VCaP (cell line): ENCODE data around the gene TWIST1.

Experiments
- H3K27ac ChIP-seq: fragments of 450-650 bp; 2 replicates; pipeline ENCODE4 v1.5.1; 2017
- TF ChIP-seq, protein P1 (sequence below): fragments of 450-650 bp; conservative IDR thresholded peaks from 2 replicates; pipeline ENCODE4 v1.5.1; 2017; ENCODE audit warnings: mild to moderate bottlenecking, moderate library complexity

The TWIST1 gene

DNA sequence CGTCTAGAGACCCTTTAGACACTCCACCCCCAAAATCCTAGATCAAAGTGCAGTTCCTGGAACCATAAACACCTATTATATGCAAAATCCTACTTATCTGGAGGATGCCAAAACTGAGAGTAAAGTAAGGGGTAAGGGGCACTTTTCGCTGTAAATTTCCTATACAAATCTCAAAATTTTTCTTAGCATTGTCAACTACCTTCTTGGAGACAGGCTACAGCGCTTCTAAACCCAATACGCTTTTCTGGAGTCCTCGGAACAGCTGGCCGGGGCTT lies 10.4 kb downstream of the TWIST1 start:
- H3K27ac ChIP-seq, result no peak overlapping the region
- TF ChIP-seq, protein P1, sequence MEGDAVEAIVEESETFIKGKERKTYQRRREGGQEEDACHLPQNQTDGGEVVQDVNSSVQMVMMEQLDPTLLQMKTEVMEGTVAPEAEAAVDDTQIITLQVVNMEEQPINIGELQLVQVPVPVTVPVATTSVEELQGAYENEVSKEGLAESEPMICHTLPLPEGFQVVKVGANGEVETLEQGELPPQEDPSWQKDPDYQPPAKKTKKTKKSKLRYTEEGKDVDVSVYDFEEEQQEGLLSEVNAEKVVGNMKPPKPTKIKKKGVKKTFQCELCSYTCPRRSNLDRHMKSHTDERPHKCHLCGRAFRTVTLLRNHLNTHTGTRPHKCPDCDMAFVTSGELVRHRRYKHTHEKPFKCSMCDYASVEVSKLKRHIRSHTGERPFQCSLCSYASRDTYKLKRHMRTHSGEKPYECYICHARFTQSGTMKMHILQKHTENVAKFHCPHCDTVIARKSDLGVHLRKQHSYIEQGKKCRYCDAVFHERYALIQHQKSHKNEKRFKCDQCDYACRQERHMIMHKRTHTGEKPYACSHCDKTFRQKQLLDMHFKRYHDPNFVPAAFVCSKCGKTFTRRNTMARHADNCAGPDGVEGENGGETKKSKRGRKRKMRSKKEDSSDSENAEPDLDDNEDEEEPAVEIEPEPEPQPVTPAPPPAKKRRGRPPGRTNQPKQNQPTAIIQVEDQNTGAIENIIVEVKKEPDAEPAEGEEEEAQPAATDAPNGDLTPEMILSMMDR, result no peak

DNA sequence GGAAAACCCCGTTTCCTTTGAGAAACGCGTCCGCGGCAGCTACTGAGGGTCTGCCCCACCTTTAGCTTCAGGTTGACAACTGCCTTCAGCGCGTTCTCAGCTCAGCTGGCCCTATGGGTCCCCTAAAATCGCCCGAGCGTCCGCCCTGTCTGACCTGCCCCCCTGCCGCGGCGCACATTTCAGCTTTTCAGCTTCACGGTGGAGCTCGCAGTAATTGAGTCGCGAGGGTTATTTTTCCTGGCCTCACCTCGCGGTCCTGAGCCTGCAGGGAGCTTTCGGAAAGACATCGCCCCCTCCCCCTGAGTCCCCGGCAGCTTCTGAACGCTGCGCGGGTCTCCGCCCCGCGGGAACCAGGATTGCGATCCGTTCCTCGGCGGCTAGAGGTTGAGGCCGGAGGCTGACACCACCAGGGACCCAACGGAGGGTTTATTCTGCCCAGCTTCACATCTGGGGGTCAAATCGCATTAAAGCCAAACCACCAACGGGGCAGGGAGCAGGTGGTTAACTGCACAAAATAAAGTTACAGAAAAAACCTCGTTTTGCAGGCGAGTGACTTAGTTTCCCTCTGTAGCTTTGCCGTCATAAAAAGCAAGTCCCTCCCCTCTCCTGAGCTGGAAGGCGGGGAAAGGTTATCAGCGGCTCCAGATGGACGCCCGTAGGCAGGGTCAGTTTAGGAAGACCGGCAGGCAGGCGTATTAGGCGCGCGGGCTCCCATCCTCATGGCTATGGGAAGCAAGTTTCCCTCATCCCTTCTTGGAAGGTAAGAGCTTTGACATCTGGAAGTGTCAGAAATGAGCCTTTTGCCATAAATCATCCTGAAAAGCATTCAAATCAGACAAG lies 11.0 kb downstream of the TWIST1 start:
- H3K27ac ChIP-seq, result no peak overlapping the region
- TF ChIP-seq, protein P1, result no peak

DNA sequence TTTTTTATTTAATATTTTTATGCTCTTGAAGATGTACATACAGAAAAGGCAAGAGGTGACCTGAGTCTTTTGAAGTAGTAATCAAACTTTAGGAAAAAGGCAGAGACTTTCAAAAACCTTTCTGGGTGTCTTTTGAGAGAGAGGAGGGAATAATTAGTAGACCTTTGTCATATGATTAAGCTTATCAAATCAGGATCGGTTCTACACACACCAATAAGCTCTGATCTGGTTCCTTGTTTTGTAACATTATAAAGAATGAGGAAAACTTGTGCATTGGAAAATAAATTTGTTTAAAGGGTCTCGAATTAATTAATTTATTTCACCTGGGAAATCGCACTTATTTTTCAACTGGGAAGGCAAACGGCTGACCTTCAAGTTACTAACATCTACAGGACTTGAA lies 11.9 kb downstream of the TWIST1 start:
- no peak overlapping the region for H3K27ac ChIP-seq
- TF ChIP-seq, protein P1, result no peak

DNA sequence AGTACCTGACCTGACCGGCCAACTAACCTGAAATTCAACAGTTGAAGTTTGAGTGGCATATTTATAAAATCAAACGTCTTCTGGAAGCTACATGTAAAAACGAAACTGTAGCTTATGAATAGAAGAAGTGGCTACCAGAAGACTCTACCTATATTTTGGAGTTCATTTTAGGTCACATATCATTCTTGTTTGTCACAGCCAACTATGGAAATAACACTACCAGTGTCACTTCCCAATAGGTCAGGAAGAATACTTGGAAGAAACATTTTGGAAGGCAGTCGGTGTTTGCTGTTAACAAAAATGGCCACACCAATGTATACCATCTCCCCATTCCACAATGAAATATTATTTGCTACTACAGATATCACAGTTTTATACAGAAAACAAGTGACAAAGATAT lies 12.6 kb downstream of the TWIST1 start:
- TF ChIP-seq, protein P1, result no peak
- no peak overlapping the region for H3K27ac ChIP-seq

DNA sequence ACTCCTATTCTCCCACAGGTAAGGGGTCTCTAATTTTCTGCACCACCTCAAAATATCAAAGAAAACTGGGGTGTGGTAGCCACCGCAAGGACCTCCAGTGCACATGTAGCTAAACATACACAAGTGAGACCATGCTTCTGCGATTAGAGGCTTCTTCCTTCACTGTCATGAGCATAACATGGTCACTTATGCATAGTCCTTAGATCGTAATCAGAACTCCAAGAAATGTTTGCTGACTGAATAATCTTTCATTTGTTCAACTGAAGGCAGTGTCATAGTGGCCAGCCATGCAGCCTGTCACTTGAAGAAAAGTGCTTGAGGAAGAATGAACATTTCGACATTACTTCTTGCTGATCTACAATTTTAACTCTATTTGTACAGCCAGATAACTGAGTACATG lies 14.6 kb downstream of the TWIST1 start:
- TF ChIP-seq, protein P1, result no peak
- H3K27ac ChIP-seq, result no peak overlapping the region

DNA sequence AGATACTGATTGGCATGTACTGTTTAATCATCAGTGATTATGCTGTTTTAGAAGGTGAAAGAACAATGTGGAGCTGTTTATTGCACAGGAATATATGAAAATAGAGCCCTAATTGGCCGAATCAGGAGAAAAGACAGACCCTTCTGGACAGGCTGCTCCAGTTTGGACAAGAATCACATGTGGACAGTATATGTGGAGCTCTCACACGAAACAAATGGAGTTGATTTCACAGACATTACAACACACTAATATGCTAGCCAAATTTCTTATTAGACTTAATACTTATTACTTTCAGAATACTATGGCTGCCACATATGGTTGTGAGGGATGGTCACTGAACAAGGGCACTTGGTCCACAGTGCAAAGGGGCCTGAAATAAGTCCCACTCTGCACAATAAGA lies 15.5 kb downstream of the TWIST1 start:
- TF ChIP-seq, protein P1, result no peak
- no peak overlapping the region for H3K27ac ChIP-seq

DNA sequence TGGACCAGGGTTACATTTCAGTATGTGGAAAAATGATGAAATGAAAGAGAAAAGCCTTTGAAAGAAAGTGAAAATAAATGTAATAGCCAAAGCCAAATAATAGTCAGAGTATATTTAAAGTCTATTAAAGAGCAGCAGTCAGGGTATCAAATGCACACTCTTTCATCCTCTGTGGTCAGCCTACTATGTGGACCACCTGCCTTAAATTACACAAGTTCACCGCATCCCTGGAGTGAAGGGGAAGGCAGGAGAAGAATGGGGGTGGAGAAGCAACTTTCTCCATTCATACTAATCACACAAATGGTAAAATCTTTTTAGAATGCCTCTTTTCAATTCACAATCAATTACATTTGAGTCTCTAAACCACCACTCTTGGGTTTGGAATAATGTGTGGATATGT lies 16.0 kb downstream of the TWIST1 start:
- TF ChIP-seq, protein P1, result no peak
- no peak overlapping the region for H3K27ac ChIP-seq
